AG08395 (cell line): ENCODE measurements around the gene FGF14.

ENCODE experiments used
- DNase-seq: peaks from one replicate; pipeline ENCODE4 v3.0.0; 2012; ENCODE audit warnings: mixed read lengths, low spot score

FGF14 gene

DNA sequence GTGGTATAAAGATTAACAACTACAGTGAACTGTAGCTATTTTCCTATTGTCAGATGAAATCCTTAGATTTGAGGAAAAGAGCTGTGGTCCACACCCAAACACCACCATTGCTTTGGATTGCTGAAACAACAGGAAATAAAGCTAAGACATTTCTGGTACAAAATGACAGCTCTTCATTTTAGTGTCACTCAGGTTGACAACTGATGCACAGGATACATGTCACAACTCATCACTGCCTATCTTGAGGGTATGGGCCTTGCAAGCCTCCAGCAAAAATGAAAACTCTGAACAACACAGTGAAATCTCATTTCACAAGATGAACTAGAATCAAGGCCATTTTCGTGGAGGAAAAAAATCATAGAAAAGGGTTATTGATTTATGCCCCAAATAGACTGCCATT, 609.7 kb downstream of the FGF14 start:
- DNase-seq: no peak

DNA sequence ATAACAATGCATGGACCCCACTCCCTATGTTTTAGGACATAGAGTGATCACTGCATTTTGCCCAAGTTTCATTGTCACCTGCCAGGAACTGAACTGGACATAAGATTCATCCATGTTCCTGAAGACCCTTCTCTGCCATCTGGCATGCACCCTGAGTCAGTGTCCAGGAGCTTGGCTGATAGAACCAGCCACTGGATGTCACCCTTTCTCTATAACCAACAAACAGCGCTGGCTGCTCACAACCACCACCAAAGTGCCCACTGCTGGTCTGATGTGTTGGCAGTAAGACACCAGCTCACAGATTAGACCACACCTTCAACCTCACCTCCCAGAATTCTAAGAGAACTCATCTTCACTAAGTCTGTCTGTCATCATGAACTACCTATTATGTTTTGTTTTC, 616.0 kb downstream of the FGF14 start:
- DNase-seq: peak; percentile 15

DNA sequence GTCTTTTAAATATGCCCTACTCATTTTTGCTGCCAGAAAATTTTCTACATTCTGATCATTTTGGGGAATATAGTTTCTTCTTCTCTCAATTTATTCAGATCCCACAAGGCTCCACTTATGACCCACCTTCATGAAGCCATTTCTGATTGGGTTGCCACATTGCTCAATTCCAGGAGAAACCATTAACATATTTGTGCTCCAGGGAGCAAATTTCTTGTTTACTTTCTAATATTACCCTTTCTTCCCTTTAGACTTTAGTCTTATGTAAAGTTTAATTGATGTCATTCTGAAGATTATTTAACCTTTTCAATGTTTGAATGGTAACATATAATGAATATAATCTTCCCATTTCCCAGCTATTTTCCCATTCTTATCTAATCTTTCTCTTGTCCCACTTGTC, 617.5 kb downstream of the FGF14 start:
- DNase-seq: no peak

DNA sequence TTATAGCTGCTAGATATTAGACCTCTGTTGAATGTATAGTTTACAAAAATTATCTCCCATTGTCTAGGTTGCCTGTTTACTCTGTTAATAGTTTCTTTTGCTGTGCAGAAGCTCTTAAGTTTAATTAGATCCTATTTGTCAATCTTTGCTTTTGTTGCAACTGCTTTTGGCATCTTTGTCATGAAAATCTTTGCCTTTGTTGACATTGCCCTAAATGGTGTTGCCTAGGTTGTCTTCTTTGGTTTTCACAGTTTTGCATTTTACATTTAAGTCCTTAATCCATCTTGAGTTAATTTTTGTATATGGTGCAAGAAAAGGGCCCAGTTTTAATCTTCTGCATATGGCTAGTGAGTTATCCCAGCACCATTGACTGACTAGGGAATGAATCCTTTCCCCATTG, 618.3 kb downstream of the FGF14 start:
- no peak for DNase-seq

DNA sequence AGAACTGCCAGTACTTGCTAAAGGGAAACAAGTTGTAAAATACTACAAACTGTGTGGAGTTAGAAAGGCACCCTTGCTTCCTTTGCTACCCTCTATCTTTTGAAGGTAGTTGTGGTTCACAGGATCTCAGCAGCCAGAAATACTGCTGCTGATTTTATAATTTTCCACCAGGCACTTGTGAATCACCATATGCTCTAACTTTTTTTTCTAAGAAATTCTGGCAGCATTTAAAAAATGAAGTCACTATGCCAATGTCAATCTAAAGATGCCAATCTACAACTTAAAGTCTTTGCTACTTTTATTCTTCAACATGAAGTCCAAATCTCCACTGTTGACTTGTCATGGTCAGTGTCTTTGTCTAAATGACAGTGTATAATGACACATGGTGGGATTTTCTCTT, 621.6 kb downstream of the FGF14 start:
- DNase-seq: no peak

DNA sequence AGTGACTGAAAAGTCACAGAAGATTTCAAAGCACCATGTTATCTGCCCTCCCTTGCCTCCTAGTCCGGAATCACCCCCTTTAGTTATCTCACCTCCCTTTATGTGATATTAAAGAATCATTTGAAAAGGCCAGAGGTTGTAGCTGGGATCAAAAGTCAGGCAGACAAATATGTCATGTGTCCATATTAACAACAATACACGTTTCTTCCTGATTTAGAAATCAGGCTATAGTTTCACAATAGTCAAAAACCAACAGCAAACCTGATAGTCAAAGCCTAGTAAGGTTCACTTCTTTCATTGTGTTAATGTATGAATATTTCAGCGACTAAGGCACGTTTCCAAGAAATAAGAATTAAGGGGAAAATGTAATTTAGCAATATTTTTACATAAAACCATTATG, 622.7 kb downstream of the FGF14 start:
- no peak for DNase-seq

DNA sequence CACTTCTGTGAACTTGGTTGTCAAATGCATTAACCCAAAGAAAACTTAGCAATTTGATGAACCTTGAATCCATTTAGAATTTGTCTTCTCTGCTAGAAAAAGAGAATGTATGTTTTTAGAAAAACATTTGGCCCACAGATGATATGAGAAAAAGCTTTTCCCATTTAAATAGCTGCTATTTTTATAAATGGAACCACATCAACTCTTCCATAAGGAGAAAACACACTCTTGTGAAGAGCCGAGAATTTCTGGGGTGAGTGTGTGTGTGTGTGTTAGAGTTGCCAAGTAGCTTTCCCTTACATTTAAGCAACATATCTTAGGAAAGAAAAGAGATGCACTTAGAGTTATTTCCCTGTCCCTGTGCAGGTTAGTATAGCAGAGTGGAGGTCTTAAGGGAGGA, 626.6 kb downstream of the FGF14 start:
- DNase-seq: no peak

DNA sequence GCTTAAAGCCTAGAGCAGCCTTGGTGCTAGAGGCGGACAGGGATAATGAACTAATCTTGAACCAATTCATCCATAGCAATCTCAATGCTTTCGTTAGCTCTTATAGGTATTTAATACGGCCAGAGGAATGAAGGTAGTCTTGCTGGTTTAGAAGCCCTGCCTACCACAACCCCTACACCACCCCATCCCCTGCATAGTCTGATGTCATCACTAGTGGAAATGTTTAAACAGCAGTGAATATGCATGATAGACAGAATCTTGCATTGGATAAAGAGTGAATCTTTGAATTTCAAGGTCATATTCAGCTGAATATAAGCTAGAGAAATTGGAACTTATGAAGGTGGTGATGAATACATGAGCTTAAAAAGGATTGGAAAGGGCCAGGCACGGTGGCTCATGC, 627.5 kb downstream of the FGF14 start:
- no peak for DNase-seq

DNA sequence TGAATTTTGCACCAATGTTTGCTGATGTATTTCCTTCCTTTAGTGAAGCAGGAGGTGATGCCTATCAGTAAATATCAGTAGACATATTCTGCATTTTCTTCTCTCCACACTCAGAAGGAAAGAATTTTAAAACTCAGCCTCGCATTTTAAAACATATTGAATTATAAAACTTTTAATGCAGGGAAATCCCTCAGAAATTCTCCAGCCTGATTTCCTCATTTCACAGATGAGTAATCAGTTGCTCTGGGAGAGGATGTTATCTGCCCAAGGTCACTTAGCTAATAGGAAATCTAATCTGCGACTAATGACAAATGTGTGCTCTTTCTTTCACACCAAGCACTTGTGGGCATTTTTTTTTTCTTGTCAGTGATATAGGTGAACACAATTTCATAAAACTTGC, 628.8 kb downstream of the FGF14 start:
- DNase-seq: no peak

DNA sequence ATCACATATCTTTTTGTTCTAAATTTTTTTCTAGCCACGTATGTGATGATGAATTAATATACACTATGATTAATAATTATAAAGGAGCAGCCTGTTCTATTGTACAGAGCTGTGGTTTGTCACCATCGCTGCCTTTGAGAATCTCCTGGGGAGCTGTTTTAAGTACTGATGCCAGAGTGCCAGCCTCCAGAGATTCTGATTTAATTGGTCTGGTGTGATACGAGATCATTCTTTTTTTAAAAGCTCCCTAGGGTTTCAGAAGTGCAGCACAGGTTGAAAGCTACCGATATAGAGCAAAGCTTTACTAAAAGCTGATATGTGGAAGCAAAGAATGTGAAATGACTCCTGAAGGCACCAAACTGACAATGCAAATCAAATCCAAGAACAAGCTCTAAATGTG, 634.7 kb downstream of the FGF14 start:
- DNase-seq: no peak

DNA sequence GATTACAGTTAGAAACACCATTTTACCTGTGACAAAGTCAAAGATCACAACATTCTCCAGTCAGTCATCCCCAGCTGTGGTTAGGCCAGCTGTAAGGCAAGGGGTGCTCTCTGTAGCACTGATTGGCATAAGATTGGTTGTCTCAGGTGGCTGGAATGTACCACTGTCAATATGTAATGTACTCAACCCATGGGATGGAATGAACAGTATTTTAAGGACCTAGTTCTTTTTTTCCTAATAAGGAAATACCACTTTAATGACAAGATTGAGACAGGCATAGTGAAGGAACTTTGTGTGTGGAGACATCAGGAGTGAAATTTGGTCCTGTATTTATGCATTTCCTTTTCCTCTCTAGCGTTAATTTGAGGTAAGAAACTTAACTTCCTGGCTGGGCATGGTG, 638.7 kb downstream of the FGF14 start:
- no peak for DNase-seq

DNA sequence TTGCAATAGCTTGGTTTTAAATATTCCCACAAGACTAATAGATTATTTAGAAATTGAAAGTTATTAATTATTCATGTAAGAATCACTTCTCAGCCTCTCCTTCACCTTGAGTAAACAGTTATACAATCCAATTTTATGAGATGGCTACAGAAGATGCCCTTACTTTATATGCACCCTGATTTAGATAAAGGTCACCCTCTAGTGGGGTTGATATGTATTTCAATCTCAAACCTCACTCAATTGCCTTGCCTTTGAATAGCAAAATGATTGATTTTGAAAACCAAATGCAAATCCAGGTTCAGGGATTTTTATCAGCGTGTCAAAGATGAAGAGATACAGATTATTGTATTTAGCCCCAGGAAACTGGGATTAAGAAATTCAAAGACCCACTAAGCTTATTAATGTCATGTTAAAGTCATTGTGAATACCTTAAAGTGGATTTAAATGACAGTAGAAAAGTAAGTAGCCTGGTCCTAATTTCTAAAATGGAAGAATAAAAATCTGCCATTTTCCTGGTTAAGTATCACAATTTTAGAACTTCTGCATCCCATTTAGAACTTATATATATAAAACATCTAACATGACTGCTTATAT, 644.3 kb downstream of the FGF14 start:
- peak; percentile 63 for DNase-seq

DNA sequence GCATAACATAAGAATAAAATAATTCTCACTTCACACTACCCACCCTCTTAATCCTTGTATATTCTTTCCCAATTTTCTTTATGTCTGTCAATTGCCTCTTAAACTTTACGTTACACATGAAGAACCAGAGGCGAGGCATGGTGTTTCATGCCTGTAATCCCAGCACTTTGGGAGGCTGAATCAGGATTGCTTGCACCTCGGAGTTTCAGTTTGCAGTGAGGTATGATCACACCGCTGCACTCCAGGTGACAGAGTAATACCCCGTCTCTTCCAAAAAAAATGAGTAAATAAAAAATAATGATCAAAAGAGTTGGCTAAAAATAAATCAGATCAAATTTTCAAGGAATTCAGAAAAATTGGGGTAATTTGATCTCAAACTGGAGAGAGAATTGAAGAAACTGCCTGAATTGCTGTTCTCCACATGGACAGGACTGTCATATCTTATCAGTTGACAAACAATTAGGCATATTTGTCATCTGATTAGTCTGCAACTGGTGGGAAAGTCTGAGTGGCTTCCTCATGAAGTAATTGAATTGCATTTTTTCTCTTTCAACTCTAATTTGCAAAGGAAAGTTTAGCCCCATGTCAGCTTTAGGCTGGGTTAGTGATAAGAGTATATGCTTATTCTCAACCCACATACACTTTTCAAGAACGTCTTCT, 646.5 kb downstream of the FGF14 start:
- no peak for DNase-seq

DNA sequence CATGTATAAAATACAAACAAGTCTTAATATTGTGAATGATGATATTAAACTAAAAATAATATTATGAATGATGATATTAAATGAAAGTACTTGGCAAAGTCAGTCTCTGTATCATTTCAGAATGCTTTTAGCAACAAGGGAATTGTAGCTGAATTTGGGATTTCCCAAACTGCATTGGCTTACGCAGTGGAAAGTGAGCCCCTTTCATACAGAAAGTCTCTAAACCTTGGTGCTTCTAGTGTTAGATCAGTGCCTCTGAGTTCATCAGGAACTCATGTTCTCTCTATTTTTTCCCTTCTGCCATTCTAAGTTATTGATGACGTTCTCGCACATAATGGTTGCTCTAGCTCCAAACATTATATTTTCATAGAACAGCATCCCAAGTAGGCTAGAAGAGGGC, 649.4 kb downstream of the FGF14 start:
- DNase-seq: no peak

DNA sequence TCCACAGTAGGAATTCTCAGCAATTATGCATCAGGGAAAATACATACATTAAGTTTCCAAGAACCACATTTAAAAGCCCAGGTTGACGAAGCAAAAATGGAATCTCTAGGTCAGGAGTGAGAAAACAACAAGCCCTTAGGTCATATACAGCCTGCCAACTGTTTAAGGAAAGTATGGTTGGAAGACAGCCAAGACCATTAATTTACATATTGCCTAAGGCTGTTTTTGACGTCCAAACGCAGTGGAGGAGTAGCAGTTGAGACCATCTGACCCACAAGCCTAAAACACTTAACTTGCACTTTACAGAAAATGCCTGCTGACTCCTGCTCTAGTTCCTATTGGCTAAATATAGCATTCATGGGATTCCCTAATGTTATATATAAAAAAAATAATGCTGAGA, 650.4 kb downstream of the FGF14 start:
- no peak for DNase-seq

DNA sequence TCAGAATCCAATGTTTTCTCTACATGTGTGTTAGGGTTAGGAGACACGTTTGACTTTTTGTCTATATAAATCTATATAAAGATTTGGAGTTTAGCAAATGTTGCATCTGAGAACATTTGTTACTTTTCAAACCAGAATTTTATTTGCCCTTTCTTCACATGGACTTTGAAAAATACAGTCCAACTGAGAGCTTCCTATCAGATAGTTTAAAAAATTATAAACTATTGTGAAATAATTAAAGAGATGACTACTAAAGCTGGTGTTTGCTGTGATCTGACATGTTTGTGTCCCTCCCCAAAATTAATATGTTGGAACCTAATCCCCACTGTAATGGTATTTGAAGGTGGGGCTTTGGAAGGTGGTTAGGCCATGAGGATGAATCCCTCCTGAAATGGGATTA, 652.3 kb downstream of the FGF14 start:
- no peak for DNase-seq

DNA sequence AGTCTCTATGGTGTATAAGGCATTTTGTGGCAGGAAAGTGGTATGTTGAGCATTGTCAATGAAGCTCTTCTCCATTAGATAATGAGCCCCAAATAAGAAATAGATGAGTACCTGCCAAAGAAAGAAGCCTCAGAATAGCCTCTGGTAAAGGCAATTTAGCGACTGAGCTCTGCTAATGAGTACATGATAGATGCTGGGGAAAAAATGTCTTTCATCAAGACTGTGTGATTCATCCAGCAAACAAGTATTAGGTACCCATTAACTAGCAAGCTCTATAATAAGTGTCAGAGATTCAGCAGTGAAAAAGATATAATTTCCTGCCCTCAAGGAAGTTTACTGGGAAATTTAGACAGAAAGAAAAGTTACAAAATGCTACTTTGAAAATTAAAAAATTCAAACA, 654.8 kb downstream of the FGF14 start:
- DNase-seq: no peak

DNA sequence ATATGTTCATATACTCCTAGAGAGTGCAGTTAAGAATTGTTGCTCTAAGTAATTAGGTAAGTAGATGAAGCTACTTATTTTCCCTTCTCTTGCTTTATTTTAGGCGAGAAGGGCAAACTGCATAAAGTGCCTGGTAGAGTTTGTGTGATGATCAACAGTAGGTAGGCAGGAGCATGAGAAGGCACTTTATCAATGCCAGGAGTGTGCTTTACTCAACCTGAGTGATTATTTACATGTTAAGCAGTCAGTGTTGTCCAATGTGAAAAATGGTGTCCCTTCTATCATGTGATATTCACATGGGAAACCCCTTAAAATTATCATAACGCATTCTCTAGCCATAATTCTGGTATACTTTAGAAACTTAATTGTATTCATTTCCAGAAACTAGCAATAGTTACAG, 655.3 kb downstream of the FGF14 start:
- no peak for DNase-seq

DNA sequence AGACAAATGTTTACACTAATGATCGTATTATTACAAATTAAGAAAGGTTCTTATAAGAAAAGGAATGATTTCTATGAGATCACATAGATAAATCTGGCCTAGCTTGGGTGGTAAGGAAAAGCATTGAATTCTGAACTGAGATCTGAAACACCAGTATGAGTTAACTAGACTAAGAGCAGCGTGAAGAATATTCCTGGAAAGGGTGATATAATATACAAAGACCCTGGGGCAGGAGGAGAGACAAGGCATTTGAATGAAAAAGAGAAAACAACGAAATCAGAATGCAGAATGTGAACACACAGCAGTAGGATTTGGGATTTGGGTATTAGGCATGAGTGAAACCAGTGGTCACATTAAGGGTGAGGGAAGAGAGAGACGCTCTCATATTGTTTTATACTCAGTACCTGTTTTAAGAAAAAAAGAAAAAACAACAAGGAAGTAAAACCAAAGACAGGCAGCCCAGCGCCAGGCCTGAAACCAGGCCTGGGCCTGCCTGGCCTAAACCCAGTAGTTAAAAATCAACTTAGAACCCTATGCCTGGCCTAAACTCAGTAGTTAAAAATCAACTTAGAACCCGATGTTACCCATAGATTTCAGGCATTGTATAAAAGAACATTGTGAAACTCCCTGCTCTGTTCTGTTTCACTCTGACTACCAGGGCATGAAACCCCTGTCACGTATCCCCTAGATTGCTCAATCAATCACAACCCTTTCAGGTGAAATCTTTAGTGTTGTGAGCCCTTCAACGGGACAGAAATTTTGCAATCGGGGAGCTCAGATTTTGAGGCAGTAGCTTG, 662.3 kb downstream of the FGF14 start:
- no peak for DNase-seq

DNA sequence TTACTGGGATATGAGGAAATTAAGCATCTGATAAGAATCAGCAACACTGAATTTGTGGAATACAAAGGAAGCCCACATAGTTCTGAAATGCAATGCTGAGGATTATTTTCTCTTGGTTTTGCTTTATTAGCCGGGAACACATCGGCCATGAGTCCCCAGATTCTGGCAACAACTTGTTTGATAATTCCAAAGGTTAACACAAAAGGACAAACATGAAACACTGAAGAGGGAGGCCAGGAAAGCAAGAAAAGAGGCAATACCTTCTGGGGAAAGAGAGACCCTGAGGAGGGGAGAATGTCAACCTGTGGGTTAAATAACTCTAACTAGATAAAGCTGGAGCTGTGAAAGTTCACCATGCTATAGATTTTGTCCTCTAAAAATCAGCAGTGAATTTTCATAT, 663.5 kb downstream of the FGF14 start:
- DNase-seq: no peak

DNA sequence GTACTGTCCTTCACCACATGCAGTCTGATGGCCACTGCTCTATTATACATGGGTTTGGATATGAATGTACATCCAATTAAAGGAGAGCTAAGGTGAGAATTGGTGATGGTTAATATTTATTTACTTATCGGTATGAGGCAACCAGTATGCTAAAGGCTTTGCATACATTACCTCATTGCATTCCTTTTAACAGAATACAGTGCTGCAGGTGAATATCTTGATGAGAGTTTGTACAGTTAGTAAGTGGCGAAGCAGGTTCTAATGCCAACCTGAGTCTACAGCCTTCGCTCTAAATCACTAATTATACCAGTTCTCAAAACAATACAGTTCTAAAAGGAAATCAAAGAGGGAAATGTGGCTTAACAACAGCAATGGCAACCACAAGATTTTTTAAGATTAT, 665.3 kb downstream of the FGF14 start:
- no peak for DNase-seq

DNA sequence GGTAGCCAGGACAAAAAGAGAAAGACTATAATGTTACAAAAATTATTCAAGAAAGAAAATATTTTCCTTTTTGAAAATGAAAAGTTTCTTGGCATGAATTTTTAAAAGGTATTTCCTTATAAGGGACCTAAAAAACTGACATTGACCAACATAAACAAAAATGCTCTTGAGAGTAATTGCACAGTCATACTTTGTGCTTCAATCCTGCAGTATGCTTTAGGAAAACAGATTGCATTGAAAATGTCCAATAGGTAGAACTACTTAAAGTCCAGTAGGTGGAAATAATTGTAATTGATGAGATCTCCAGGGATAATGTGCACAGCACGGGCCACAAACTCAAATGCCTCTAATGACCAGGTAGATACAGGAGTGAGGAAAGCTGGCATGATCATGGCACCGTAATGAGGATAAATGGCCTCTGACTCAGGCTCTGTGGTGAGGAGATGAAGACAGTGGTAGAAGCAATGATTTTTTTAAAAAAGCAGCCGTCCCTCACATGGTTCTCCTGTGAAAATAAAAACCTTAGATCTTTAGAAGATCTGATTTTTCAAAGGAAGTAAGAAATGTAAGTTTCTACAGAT, 671.3 kb downstream of the FGF14 start:
- DNase-seq: no peak

DNA sequence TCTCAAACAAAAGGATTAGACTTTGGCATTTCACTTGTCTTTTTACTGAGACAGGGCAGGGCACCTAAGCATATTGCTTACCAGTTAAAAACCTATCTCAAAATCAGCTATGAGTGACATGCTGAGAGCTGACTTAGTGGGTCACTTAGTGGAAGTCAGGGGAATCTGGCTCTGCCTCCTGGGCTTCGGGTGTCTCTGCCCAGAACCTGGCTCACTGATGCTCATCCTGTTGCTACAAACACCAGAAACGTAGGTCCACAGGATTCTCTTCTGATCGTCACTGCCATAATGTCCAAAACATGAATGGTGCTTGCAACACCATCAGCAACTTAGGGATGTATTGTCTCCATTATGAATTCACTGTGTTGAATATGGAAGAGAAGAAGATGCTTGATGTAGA, 673.2 kb downstream of the FGF14 start:
- DNase-seq: no peak
